HG03175 (cell line): ENCODE data around the gene TRIP11.
A peak's percentile ranks its signal among the peaks of the same experiment; 100 is the strongest.

Source experiments
- ATAC-seq: cut with Tn5 transposase; IDR thresholded peaks from one replicate; pipeline ENCODE4 v1.9.1; 2021; ENCODE audit warnings: mild to moderate bottlenecking, moderate library complexity; ENCODE audit not compliant: unreplicated experiment

TRIP11 gene

DNA sequence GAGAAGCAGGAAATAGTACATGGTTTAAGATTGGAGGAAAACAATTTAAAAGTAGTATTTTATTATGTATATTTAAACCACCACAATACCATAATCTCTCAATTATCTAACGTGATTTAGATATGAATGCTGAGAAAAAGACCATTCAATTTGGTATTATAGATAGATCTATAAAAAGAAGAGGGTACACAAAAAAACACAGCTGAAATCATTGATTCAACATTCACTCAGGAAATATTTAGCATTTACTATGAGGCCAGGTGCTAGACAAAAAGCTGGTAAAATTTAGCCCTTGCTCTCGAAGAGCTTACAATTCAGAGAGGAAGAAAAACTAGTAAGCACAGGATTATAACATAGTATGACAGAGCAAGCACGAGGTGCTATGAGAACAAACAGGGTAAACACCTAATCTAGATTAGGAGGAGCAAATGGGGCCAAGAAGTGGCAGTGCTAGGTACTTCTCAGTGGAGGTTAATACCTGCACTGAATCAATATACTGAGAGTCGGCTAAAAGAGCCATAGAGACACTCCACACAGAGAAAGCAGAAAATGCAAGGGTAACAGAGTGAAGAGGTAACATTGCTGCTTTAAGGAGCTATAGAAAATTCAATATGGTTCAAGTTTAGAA is 27.6 kb downstream of the TRIP11 start:
- ATAC-seq, result no peak

DNA sequence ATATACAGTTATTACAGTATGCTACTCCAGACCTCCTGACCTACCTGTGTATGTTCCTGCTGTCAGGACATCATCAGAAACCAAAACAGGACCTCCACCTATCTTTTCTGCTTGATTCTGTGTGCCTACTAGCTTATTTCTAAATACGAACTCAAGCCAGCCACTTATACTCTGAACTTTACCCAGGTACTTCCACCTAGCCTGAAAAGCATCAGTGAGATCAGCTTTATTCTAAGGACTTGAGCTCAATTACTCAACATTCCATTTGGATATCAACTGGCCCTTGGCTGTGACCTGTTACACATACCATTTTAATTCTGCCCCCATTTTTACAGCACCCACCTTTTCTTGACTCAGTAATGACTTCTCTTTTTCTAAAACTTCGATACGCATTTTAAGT is 29.2 kb downstream of the TRIP11 start:
- ATAC-seq, result no peak

DNA sequence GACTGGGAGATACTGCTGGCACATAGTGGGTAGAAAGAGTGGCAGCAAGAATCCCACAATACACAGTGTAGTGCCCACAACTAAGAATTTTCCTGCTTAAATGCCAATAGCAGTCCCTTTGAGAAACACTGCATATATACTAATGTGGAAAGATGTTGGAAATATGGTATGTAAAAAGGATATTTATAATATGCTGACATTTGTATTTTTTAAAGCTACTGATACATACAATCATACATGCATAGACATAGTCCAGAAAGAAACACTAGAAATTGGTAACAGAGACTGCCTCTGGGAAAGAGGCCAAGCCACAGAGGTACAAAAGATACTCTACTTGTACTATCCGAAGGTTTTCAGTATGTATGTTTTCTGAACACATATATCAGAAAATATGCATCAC is 30.3 kb downstream of the TRIP11 start:
- no peak for ATAC-seq

DNA sequence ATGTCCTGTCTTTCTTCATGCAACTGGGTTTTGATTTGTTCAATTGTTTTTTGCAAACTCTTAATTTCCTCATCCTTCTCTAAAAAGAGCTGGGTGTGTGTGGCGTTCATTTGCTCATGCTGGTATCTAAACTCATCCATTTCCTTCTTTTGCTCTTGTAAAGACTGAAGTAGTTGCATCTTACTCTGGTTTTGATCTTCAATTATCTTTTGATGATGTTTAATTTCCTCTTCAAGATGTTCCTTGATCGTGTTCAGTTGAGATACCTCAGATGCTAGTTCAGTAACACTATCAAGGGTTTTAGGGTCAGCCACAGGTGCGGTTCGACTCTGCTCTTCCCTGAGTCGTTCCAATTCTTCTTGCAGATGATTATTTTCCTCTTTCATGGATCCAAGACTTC is 34.8 kb downstream of the TRIP11 start:
- ATAC-seq, result no peak

DNA sequence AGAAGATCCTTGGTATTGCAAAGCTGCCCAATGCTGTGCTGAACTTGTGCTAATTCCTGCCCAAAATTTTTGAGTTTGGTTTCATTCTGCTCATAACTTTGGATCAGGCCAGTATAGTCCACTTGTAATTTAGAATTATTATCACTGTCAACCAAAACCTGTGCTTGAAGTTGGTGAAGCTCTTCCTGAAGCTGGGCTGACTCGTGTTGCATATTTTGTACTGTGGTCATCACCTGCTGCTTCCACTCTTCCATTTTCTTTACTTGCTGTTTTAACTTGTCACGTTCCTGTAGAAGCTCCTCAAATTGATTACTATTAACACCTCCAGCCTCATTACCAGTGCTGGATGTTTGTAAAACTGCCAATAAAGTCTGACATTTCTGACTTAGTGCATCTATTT is 35.8 kb downstream of the TRIP11 start:
- ATAC-seq, result no peak

DNA sequence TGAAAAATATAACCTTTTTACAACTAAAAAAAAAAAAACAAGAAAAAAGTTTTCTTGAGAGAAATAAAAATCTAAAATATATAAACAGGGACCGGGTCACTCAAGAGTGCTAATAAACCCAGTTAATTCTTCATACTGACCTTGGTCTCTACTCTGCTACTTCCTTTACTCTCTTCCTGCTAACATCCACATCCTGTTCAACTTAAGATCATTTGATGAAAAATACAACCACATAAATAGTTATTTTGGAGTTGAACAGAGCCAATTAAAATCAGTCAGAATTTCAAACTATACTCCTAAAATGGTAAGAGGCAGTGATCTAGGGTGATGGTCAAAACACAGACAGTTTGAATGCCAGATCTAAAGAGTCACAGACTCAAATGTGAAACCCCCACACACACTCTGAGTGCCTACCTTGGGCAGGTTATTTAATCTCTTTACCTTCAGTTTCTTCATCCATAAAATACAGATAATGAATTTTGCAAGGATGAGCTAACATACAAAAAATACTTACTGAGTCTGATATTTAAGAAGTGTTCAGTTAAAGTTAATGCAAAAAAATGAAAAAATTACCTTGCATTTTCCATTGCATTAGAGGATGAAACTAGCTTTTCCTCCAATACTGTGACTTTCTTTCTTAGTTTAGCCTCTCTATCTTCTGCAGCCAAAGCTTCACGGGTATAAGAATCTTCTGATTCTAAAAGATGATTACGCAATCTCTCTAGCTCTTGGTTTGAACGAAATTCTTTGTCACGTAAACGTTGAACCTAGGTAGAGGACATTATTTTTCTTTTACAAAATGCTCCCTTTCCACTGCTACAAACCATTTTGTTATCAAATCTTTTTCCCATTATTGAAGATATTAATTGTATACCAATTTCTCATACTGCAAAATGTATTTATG is 40.9 kb downstream of the TRIP11 start:
- ATAC-seq, result no peak

DNA sequence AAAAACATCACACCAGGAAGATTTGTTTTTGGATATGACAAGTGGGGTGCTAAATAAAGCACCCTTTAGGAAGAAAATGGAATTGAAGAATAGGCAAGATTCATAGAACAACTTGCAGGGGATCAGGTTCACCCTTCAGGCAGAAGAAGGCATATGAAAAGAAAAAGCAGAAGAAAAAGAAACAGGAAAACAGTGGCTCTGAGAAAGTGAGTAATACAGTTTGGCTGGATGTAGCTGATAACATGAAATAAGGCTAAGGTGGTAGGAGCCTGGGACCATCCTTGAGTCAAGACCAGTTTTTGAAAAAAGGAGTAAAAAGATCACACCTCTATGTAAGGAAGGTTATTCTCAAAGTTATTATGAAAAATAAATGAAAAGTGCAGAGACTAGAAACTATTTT is 42.4 kb downstream of the TRIP11 start:
- no peak for ATAC-seq

DNA sequence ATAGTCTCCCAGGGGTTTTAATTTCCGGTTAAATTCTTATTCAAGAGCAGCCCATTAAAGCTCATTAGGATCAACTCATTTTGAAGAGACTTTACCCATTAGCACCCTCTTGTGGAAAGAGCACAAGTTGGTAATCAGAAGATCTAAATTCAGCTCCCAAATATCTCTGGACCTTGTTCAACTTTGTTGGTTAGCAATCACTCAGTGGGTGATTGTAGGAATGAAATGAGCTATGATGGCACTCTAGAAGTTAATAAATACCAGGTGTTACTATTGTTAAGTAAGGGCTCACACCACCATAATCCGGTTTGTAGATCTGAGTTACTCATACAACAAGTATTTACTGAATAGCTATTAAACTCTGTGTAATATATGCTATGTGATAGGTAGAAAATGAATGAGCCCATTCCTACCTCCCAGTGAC is 42.9 kb downstream of the TRIP11 start:
- no peak for ATAC-seq

DNA sequence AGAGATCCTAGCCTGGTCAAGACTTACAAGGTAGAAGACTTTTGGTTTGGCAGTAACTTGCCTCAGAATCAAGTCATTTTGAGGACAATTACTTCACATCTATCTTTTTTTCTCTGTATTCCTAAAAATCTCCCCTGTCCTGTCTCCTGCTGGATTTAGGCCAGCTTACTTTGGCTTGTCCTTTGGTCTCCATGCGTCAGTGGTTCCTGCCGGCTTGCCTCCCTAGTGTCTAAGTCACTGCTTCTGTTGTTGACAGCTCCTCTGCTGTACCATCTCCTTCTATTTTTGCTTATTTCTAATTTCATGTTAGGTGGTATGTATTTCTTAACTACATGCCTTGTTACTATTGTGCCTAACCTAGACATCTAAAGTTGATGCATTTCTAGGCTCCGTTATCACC is 52.7 kb downstream of the TRIP11 start:
- no peak for ATAC-seq

DNA sequence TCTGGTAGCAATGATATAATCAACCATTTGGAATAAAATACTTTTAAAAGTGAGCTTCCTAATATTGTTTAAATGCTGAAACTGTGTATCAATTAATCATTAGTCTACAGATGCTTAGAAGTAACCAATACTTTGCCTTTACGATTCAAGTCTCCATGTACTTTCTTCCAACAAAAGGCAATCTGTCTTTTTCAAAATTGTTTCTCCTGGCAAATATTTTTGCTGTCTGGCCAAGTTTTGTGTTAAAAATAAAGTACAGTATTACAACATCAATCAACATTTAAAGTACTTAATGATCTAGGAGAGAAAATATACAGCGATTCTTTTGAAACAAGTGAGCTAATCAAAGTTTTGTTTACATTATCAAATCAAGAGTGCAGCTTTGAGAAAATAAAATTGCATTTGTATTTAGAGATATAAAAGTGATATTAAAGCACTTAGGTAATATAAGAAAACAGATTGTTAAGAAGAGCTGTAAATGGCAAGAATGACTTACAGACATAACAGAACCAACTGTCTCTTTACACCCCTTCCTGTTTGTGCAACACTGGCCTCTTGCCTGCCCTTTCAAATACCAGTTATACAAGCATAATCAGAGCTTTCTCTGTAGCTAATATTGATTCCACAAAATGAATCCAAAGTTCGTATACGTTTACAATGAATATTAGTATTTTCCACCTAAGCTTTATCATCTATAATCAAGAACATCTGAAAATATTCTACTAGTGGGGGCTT is 54.2 kb downstream of the TRIP11 start:
- ATAC-seq, result no peak

DNA sequence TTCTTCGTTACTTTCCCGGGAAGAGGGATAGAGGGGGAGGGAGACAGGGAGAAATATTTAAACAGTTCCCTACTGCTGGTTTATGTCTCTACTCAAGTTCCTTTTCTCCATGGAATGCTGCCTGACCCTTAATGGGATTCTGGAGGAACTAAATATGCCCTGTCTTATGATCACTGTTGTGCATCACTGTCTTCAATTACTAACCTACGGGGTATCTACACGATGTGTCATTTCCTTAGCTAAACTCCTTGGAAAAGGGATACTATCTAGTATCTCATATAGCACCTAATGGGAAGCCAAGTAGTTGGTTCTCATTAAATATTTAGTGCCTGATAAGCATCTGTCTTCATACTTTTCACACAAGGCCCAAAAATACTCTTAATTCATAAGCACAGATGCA is 54.9 kb downstream of the TRIP11 start:
- ATAC-seq, result no peak

DNA sequence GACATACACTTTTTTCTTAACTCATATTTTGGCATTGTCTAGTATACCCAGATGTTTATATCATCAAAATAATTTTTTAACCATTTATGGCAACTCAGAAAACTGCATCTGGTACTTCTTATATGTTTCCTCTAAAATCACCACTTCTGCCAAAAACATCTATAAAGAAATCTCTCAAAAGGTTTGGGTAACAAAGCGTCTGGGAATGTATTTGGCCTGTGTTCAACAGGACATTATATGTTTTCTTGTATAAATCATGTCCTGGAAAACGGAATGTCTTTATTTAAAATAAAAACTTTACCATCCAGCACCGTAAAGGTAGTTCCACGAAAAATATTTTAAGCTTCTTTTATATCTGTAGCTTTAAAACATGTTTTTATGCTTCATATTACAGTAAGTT is 56.3 kb downstream of the TRIP11 start:
- ATAC-seq, result no peak

DNA sequence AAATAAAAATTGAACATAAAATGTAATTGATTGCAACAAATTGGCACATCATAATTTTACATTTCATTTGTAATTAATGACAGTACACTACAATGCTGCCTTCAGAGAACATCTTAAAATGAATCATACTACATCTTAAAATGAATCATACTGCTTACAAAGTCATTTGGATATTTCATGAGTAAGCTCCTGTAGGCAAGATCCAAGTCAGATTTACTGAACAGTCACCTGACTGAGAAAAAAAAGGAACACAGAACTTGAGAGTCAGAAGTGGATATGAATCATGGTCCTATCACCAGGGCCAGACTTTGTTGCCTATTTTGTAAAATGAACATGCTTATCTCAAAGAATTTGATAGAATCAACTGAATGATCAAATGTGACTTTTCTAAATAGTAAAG is 59.7 kb downstream of the TRIP11 start:
- ATAC-seq, result peak; percentile 63

DNA sequence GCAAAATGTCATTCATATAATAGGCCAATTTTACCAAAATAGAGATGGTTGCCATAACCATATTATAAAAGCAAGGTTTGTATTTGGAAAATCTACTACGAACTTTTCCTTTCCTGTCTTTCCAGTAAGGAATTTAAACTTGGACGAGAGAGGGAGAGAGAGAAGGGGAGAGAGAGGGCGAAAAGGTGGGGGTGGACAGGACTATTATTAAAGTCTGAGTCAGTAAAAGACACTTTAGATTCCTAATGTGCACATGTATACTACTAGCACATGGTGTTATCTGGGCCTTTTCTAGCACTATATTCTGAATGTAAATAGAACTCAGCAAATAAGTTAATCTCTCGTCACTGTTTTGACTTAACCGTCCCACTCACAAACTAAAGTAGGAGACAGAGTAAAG is 62.0 kb downstream of the TRIP11 start:
- ATAC-seq, result no peak

DNA sequence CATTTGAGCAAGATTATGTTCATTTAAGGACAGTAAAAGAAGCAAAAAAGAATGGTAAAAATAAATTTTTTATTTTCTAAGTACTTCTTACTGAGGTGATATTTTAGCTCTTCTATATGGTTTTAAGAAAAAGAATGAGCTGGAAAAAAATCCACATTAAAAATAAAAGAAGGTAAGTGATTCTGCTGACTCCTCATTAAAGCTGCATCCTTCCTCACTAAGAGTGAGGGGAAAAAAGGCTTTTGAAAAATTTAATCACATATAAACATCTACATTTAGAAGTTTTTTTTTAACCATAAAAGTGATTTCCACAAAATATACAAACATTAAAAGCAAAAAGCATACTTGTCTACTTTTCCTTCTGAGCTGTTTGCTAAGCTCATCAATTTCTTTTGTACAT is 64.1 kb downstream of the TRIP11 start:
- no peak for ATAC-seq

DNA sequence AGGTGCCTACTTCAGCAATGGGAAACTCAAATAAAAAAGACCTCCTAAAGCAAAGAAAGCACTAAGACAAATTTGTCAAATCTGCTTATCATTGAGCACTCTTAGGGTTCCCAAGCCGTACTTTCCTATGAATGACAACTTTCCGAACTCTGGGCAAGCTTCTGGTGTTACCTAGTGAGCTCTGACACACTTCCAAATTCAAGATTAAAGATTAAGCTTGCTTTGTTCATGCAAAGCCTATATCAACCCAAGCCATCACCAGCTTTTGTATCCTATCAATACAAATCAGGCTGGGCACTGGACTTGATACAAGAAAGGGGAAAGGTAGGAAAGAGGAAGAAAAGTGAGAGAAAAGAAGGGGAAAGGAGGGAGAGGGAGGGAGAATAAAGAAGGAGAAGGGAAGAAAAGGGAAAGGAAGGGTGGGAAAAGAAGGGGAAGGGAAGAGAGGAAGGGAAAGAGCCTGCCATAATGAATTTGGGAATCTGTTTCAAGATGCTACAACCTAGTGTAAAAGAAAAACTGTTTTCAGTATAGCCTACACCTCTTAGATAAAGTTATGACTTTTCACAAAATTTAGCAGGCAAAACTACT is 68.6 kb downstream of the TRIP11 start:
- no peak for ATAC-seq

DNA sequence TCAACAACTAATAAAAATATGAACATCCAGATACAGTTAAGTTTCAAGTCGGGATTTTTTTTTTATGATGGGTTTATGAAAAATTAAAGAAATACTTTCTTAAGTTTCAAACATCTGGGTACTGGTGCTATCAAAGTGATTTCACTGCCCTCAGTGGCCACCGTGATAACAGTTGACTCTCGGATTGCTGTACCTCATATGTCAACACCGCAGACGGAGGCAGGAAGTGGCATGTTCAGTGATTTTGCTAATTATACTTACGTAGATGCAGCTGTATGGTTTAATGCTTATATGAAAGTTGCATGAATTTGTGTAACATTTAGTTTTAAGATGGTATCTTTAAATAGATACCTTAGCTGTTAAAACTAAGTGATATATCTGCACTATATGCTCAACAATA is 71.6 kb downstream of the TRIP11 start:
- ATAC-seq, result no peak

DNA sequence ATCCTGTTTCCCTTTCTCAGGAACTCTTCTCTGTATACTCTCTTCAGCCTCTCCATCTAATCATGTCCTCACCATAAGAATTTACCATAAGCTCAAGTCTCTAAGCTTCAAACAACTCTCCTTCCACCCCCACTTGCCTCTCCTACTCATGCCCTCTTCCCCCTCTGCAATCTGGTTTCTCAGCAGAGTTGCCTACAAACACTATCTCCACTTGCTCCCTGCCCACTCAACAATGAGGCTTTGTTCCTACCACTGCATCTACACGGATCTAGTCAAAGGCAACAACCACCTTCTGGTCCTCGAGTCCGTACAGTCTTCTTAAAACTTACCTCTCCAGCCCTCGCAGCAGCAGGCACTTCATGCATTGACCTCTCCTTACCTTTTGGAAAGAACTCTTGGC is 75.1 kb downstream of the TRIP11 start:
- no peak for ATAC-seq

DNA sequence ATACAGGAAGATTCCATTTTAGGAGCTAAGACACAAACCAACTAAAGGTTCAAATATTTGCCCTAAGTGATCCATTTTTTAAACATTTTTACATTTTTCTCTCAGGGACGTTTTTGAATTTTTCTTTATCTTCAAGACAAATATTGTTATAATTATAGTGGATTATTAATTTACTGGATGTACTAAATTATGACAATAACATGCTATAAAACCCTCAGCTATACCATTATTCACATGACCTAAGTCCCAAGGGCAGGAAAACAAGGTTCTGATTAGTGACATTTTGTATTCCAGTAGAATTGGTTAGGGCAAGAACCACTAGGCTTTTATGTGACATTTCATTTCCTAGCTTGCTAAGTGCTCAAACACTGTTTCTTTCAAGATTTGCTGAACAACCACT is 75.8 kb downstream of the TRIP11 start:
- ATAC-seq, result no peak

DNA sequence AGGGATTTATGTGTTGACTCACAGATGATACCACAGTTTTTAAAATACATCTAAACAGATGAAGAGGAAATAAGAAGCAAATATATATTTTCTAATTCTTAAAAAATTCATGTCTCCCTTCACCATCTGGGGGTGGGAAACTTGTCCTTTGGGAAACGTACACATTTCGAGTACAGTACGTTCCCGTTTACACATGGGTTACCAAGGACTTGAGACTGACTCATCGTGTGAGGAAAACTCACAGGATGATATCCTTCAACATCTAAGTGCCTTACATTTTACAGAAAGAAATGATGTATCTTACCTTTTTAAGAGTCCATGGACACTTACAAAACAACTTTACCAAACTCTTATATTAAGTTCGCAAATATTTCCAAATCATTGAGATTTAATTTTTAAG is 76.4 kb downstream of the TRIP11 start:
- ATAC-seq, result no peak
